Measurements from ENCODE around the gene RASSF4. TPM values are rescaled to one million over a fixed set of nuclear protein-coding genes. Genes with fewer than 3 reads are reported as not detected.

Gene RASSF4
- total and polyA plus RNA-seq, 9 of the 15 experiments (the other 6 are each of a cell fraction or from before 2014, with no cell fraction given): 0.01 to 0.62 (median 0.11) TPM; not detected in 3

- TF ChIP-seq JUND (IDR thresholded peaks at IDR 0.05; ENCODE audit: borderline replicate concordance, low read depth, low read length) (peak; percentile 24; the same call in 1 of the 2 replicates), JUND (tag; IDR thresholded peaks at IDR 0.05; ENCODE audit: borderline replicate concordance, low read depth, low read length) (no peak), MAFG (tag; conservative IDR thresholded peaks at IDR 0.05) (peak; percentile 76), VEZF1 (CRISPR knock-in tag; IDR thresholded peaks at IDR 0.05) (no peak), PYGO2 (tag; IDR thresholded peaks at IDR 0.05) (no peak), DPF2 (IDR thresholded peaks at IDR 0.05) (0 out of 2 replicates have a peak, but pooled peaks have one; percentile 22), CBX3 (IDR thresholded peaks at IDR 0.05; ENCODE audit: borderline replicate concordance in 1 of 2, low read length in 2 of 2) (peak in 1 of 2 experiments; percentile 95; a peak in 2 of 3 replicates), C11orf30 (IDR thresholded peaks at IDR 0.05; ENCODE audit: low read depth) (peak; percentile 45; the same call in 1 of the 2 replicates), RFX7 (CRISPR knock-in tag; IDR thresholded peaks at IDR 0.05) (no peak), SRSF7 (optimal IDR thresholded peaks at IDR 0.05; ENCODE audit: low read depth, low read length) (no peak), ZNF316 (IDR thresholded peaks at IDR 0.05) (peak; percentile 63), NFE2 (IDR thresholded peaks at IDR 0.05; ENCODE audit: low read depth) (peak; percentile 86), TRIM28 (IDR thresholded peaks at IDR 0.05) (peak; percentile 94), ZNF280A (IDR thresholded peaks at IDR 0.05; ENCODE audit: low read depth, partially characterized antibody) (peak; percentile 83), MAFF (IDR thresholded peaks at IDR 0.05; ENCODE audit: low read length) (peak; percentile 50), DACH1 (IDR thresholded peaks at IDR 0.05; ENCODE audit: partially characterized antibody) (peak; percentile 10), CBX5 (IDR thresholded peaks at IDR 0.05; ENCODE audit: borderline replicate concordance, low read depth) (peak; percentile 87), XRCC3 (IDR thresholded peaks at IDR 0.05) (peak; percentile 51; the same call in 1 of the 2 replicates), ATF3 (IDR thresholded peaks at IDR 0.05) (peak; percentile 35; the same call in 1 of the 2 replicates), ATF3 (CRISPR knock-in tag; conservative IDR thresholded peaks at IDR 0.05) (no peak), HDAC6 (IDR thresholded peaks at IDR 0.05; ENCODE audit: low read depth, low read length) (no peak), TRIM24 (IDR thresholded peaks at IDR 0.05) (peak; percentile 75 to 81), CBX1 (IDR thresholded peaks at IDR 0.05; ENCODE audit: low read depth) (0 out of 2 replicates have a peak, but pooled peaks have one; percentile 56)
- in situ Hi-C loops (cut with MboI): no loop called here
- H3K9me1 ChIP-seq (ENCODE audit: control insufficient read depth, insufficient read depth, low read length): no peaks in the 10 kb centered on the region
- CTCF ChIA-PET (ENCODE audit: low intra/inter-chr PET ratio): no interaction called here
- H3K27me3 ChIP-seq (ENCODE audit: control insufficient read depth in 2 of 2, insufficient read depth in 2 of 2, low read length in 2 of 2): no peaks in the 10 kb centered on the region
- ATAC-seq (no peak), DNase-seq (ENCODE audit: extremely low read depth in 1 of 4, low spot score in 3 of 4) (peak in 1 of 4 experiments; percentile 33), FAIRE-seq (no peak)
- BruUV-seq (replicated peaks): no TSS peak
- no peaks in the 10 kb centered on the region for H4K20me1 ChIP-seq (replicated peaks; ENCODE audit: control insufficient read depth, insufficient read depth, low read length)
- no peak overlapping the region for H3K9ac ChIP-seq (ENCODE audit: insufficient read depth in 1 of 2, low read depth in 2 of 2, low read length in 2 of 2)
- H3K4me2 ChIP-seq (ENCODE audit: insufficient read depth, low read length): no peak overlapping the region
- H3K4me1 ChIP-seq (replicated peaks in 1 of 2; ENCODE audit: control insufficient read depth in 2 of 2, insufficient read depth in 2 of 2, low read length in 2 of 2): no peaks in the 10 kb centered on the region
- intact Hi-C loops (cut with micrococcal nuclease): no loop called here
- POLR2A ChIA-PET: interaction anchor here (1.2 kb wide), 1 partner anchor 9 kb away, joined by 4 read pairs; no protein-coding TSS in a partner anchor
- H3K4me3 ChIP-seq: no peak overlapping the region
- no peaks in the 10 kb centered on the region for H3K36me3 ChIP-seq (ENCODE audit: control insufficient read depth, insufficient read depth, low read length)
- H2AFZ ChIP-seq (ENCODE audit: low read depth, low read length): no peak overlapping the region
- H3K79me2 ChIP-seq (ENCODE audit: control insufficient read depth, insufficient read depth, low read length): no peaks in the 10 kb centered on the region
- no peak overlapping the region for H3K27ac ChIP-seq (ENCODE audit: extremely low read depth, low read depth, low read length)
- whole genome bisulfite sequencing (ENCODE audit: insufficient coverage, low coverage, missing lambda C conversion rate): 0% methylated on average over 1 of the region's 1 CpG
- no peaks in the 10 kb centered on the region for H3K9me3 ChIP-seq (replicated peaks; ENCODE audit: control insufficient read depth, insufficient read depth, low read depth, low read length)
These were observed 15.2 kb upstream of the RASSF4 start for GRCh38 chr10:44944354-44944753.
